Urinary bladder (tissue), 4 donors: ENCODE measurements around the gene CDH8. TPM values are rescaled to one million over a fixed set of nuclear protein-coding genes. Genes with fewer than 3 reads are reported as not detected.

ENCODE experiments used
- DNase-seq: peaks from one replicate; pipeline ENCODE4 v3.0.0-alpha.2; 2015; ENCODE audit errors: extremely low spot score
- H3K27ac ChIP-seq: one replicate; pipeline ENCODE4 v1.5.1; 2013; ENCODE audit warnings: low read depth, mild to moderate bottlenecking, moderate library complexity
- H3K36me3 ChIP-seq: one replicate; pipeline ENCODE4 v1.6.1; 2013; ENCODE audit warnings: mild to moderate bottlenecking, moderate library complexity; ENCODE audit not compliant: insufficient read depth
- H3K4me1 ChIP-seq: one replicate; pipeline ENCODE4 v1.6.1; 2013; ENCODE audit warnings: mild to moderate bottlenecking, moderate library complexity; ENCODE audit not compliant: insufficient read depth
- H3K4me3 ChIP-seq: one replicate; pipeline ENCODE4 v1.5.1; 2013; ENCODE audit warnings: low read depth, low read length
- WGBS: extraction: QIAGEN DNeasy Blood & Tissue Kit; methylation state at CpG from one replicate; pipeline ENCODE4 v1.1.7; 2013; 5-methylcytosine and 5-hydroxymethylcytosine counted together
- polyA plus RNA-seq: library from polyadenylated mRNA; stranded (reverse); fragments of 200-250 nt; gene quantifications from one replicate; pipeline ENCODE4 v1.2.3, GENCODE V29; 2013
- total RNA-seq: library from RNA; depleted of rRNA; stranded (reverse); fragments of >200 nt; gene quantifications from one replicate; pipeline ENCODE4 v1.2.3, GENCODE V29; 2014
- donor health status: healthy with polysubstance abuse.
- donor health status: healthy.

CDH8 gene
- total and polyA plus RNA-seq, 2 donors: 0.51 to 8.9 TPM

DNA sequence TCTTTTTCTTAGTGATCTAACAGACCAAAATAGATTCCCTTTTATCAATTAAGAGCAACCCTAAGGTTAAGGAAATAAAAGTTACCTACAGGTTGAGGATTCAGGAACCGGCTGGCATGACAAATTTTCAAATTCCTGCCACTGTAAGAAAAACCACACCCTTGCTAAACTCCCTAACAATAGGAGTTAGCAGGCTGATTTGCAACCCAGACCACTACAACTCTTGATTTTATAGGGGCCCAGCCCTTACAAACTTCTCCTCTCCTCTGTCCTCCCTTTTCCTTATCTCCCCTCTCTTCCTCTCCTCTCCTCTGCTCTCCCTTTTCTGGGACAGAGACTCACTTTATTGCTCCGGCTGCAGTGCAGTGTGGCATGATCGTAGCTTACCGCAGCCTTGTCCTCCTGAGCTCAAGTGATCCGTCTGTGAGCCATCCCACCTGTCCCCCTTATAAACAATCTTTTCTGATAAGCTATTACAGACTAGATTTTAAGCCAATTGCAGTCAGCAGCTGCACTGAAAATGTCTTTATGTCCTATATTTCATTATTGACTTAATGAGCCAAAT is 418.9 kb downstream of the CDH8 start:
- no peak overlapping the region for H3K27ac ChIP-seq
- no peak overlapping the region for H3K4me3 ChIP-seq
- WGBS: 31% methylated on average over 5 of the region's 5 CpGs
- H3K4me1 ChIP-seq: no peaks in the 10 kb centered on the region
- no peaks in the 10 kb centered on the region for H3K36me3 ChIP-seq
- no peak for DNase-seq

DNA sequence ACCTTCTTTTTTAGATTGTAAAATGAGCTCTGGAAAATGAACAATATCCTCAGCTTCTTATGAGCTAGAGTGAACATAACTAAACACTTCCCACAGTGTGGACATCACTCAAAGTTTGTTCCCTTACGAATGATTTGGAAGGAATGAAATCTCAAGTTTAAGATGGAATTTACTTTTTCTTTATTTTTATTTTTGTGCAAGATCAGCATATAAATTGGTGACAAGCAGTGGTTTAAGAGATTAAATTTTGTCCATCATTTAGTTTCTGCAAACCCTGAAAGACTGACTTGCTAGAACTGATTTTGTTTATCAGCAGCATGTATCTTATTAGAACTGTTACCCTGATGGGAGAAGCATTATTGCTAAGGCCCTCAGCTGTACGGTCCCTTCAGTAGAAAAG is 420.1 kb downstream of the CDH8 start:
- WGBS: 79% methylated on average over 2 of the region's 2 CpGs
- DNase-seq: no peak
- Histone ChIP-seq H3K36me3 (no peaks in the 10 kb centered on the region), H3K4me1 (no peaks in the 10 kb centered on the region), H3K4me3 (no peak overlapping the region), H3K27ac (no peak overlapping the region)

DNA sequence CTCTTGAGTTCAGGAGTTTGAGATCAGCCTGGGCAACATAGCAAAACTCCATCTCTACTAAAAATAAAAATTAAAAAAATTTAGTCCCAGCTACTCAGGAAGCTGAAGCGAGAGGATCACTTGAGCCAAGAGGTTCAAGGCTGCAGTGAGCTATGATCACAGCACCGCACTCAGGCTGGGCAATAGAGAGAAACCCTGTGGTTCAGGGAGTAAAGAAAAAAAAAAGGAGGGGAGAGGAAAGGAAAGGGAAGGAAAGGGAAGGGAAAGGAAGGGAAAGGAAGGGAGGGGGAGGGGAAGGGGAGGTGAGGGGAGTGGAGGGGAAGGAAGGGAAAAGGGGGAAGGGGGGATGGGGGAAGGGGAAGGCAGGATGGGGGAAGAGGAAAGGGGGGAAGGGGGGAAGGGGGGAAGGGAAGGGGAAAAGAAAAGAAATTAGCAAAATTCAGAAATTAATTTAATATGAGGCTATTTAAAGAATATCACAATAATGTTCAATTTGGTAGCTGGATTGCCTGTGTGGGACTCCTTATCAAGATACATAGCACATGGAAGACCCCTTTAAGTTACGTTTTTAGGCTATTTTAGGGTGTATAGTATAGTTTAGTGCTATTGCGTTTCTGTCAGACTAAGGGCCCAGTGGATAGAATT is 424.3 kb downstream of the CDH8 start:
- Histone ChIP-seq H3K4me3 (no peak overlapping the region), H3K36me3 (no peaks in the 10 kb centered on the region), H3K27ac (no peak overlapping the region), H3K4me1 (no peaks in the 10 kb centered on the region)
- no peak for DNase-seq
- 85% methylated on average over 4 of the region's 4 CpGs for WGBS

DNA sequence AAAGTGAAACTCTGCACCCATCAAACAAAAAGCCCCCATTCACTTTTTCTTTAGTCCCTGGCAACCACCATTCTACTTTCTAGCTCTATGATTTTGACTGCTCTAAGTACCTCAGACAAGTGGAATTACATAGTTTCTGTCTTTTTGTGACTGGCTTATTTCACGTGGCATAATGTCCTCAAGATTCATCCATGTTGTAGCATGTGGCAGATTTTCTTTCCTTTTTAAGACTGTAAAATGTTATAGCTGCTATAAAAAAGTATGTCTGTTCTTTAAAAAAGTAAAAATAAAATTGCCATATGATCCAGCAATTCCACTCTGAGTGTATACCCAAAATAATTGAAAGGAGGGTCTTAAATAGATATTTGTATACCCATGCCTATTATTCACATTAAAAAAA is 429.7 kb downstream of the CDH8 start:
- DNase-seq: no peak
- Histone ChIP-seq H3K4me3 (no peak overlapping the region), H3K4me1 (no peaks in the 10 kb centered on the region), H3K27ac (no peak overlapping the region), H3K36me3 (no peaks in the 10 kb centered on the region)
- whole genome bisulfite sequencing: 69% methylated on average over 1 of the region's 1 CpG
